ENCODE results near the gene MRPS35.
A peak's percentile ranks its signal among the peaks of the same experiment; 100 is the strongest.
"Not testable (repeated sequence)": the region's sequence is repeated elsewhere in the genome, so short reads cannot be mapped to it uniquely, and the experiment has no call there.

The MRPS35 gene

GRCh38 chr12:27732281-27732680 is 21.6 kb downstream of the MRPS35 start:
- TF ChIP-seq, protein P1, sequence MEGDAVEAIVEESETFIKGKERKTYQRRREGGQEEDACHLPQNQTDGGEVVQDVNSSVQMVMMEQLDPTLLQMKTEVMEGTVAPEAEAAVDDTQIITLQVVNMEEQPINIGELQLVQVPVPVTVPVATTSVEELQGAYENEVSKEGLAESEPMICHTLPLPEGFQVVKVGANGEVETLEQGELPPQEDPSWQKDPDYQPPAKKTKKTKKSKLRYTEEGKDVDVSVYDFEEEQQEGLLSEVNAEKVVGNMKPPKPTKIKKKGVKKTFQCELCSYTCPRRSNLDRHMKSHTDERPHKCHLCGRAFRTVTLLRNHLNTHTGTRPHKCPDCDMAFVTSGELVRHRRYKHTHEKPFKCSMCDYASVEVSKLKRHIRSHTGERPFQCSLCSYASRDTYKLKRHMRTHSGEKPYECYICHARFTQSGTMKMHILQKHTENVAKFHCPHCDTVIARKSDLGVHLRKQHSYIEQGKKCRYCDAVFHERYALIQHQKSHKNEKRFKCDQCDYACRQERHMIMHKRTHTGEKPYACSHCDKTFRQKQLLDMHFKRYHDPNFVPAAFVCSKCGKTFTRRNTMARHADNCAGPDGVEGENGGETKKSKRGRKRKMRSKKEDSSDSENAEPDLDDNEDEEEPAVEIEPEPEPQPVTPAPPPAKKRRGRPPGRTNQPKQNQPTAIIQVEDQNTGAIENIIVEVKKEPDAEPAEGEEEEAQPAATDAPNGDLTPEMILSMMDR (IDR thresholded peaks at IDR 0.05), result no peak
- Histone ChIP-seq H3K27ac (no peak overlapping the region), H3K4me3 (no peak overlapping the region)
- no peak for DNase-seq (ENCODE audit: low spot score)

- TF ChIP-seq, protein P1 (IDR thresholded peaks at IDR 0.05), result peak; percentile 51
- DNase-seq (ENCODE audit: low spot score), result no peak
- H3K4me3 ChIP-seq, result no peak overlapping the region
- no peak overlapping the region for H3K27ac ChIP-seq
These were observed 22.5 kb downstream of the MRPS35 start for GRCh38 chr12:27733052-27733656.

- TF ChIP-seq, protein P1 (IDR thresholded peaks at IDR 0.05), result no peak
- Histone ChIP-seq H3K4me3 (no peak overlapping the region), H3K27ac (no peak overlapping the region)
- DNase-seq (ENCODE audit: low spot score), result no peak
These were observed 23.2 kb downstream of the MRPS35 start for GRCh38 chr12:27733791-27734190.

GRCh38 chr12:27734321-27734720 is 23.7 kb downstream of the MRPS35 start:
- H3K27ac ChIP-seq; DNase-seq (ENCODE audit: low spot score); H3K4me3 ChIP-seq: not testable (repeated sequence)

DNA sequence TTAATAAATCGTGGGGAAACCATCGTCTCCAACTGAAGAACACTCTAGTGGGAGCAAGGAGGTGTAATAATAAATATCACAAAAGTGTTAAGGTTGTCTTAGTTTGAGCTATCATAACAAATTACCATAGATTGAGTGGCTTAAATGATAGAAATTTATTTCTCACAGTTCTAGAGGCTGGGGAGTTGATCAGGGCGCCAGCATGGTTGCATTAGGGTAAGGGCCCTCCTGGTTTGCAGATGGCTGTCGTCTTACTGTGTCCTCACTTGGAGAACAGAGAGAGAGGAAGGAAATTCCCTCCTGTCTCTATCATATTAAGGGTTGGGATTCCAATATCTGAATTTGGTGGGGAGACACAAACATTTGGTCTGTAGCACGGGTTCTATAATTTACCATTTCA is 33.0 kb downstream of the MRPS35 start:
- Histone ChIP-seq H3K4me3 (no peak overlapping the region), H3K27ac (no peak overlapping the region)
- no peak for DNase-seq (ENCODE audit: low spot score)
- TF ChIP-seq, protein P1 (IDR thresholded peaks at IDR 0.05), result no peak

GRCh38 chr12:27745734-27746133 is 35.1 kb downstream of the MRPS35 start:
- H3K27ac ChIP-seq; DNase-seq (ENCODE audit: low spot score); H3K4me3 ChIP-seq: not testable (repeated sequence)

GRCh38 chr12:27747111-27747820 is 36.6 kb downstream of the MRPS35 start:
- peak overlapping the region; percentile 27 for H3K4me3 ChIP-seq
- H3K27ac ChIP-seq, result peak overlapping the region; percentile 64 to 85
- TF ChIP-seq, protein P1 (IDR thresholded peaks at IDR 0.05), result no peak
- DNase-seq (ENCODE audit: low spot score), result no peak

DNA sequence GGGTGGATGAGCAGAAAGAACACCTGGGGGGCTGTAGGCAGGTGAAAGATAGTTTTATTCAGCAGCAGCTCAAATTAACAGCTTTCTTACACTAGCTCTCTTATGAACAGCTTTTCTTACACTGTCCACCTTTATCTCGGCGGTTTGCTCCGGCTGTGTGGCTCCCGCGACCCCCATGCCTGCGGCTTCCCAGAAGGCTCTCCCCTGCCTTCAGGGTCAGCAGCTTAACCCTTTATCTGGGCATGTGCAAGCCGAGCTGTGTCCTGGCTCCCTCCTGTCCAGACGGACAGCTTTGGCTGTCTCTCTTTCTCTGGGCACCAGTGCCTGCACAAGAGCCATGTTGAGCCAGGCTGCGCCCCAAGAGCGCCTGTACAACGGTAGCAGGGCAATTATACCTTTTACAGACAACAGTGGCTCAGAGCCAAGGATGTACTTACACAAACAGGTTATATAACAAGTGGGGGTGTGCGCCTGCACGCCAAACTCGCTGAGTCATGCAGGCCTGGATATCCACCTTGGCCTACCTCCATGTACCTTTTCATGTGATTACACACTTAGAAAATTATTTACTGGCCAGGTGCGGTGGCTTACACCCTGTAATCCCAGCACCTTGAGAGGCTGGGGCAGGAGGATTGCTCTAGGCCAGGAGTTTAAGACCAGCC is 40.9 kb downstream of the MRPS35 start:
- TF ChIP-seq, protein P1 (IDR thresholded peaks at IDR 0.05), result no peak
- no peak overlapping the region for H3K4me3 ChIP-seq

More for the DNA sequence above, 40.9 kb downstream of the MRPS35 start:
- H3K27ac ChIP-seq, result no peak overlapping the region
- DNase-seq (ENCODE audit: low spot score), result no peak
